Stimulated activated CD4-positive, alpha-beta T cell treated with anti-CD3 and anti-CD28 coated beads, Interleukin-1b, Interleukin-23, amount 100 ng/mL, for 24 hours (primary cell): Measurements from ENCODE around the gene KRTAP5-6.
A peak's percentile ranks its signal among the peaks of the same experiment; 100 is the strongest.

ENCODE experiments used
- DNase-seq, 4 experiments: peaks; one replicate each; pipeline ENCODE4 v3.0.0-alpha.2; 2020; ENCODE audit warnings: low read depth in 4 of 4, low spot score in 1 of 4

KRTAP5-6 gene

GRCh38 chr11:1696608-1697570 is at the start of gene KRTAP5-6:
Gene KRTAP5-6, plus strand, starts transcription at chr11:1697195. Its CDS starts 51 bp downstream, at chr11:1697246.
- DNase-seq: no peak

GRCh38 chr11:1647901-1648652 is 48.9 kb upstream of the KRTAP5-6 start:
- no peak for DNase-seq

DNA sequence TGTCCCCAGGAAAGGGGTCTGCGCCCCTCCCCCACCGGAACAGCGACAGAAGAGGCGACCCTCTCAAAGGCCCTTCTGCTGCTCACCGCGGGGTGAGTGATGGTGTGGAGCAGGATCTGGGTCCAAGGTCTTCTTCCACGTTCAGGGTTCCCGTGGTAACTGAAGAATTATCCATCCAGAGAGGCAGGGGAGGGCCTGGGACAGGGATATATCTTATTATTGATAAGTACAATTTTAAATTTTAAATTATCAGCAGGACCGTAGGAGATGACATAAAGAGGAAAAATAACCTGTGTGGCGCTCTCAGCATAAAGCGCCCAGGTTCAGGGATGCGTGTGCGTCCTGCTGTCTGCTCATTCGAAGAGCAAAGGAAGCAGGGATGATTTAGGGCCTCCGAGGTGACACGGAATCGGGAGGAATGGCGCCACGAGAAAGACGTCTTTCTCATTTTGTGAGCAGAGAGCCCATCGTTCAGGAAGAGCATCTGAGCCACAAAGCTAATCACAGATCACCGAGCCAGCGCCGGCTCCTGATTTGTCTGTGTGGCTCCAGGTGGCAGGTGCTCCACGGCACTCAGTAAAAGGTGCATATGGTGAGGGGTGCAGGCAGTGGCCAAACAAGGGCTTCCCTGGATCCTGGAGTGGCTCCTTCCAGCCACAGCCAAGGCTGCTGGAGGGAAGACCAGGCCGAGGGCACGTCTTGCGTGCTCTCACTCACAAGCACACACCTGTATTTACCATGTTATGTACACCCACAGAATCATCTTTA is 48.2 kb upstream of the KRTAP5-6 start:
- DNase-seq: no peak

- DNase-seq: no peak
These were observed 46.7 kb upstream of the KRTAP5-6 start for GRCh38 chr11:1650034-1650917.

- DNase-seq: no peak
These were observed 46.1 kb upstream of the KRTAP5-6 start for GRCh38 chr11:1650918-1651262.

GRCh38 chr11:1651411-1651980 is 45.5 kb upstream of the KRTAP5-6 start:
- DNase-seq: no peak

DNA sequence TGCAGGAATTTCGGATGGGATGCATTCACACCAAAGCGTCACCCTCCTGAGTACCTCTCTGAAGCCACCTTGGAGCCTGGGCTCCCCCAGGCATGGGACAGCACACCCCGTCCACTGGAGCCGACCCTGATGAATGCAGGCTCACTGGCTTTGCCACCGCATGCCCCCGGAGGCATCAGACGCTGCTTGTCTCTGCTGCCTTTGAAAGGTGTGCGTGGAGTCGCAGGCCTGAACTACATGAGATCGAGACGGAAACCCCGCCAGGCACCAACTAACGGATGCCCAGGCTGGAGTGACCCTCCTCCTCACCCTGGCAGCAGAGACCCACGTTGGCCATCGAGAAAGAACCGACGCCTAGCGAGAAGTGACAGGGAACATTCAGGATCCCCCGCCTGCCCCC is 45.0 kb upstream of the KRTAP5-6 start:
- no peak for DNase-seq

GRCh38 chr11:1652442-1652770 is 44.6 kb upstream of the KRTAP5-6 start:
- no peak for DNase-seq

DNA sequence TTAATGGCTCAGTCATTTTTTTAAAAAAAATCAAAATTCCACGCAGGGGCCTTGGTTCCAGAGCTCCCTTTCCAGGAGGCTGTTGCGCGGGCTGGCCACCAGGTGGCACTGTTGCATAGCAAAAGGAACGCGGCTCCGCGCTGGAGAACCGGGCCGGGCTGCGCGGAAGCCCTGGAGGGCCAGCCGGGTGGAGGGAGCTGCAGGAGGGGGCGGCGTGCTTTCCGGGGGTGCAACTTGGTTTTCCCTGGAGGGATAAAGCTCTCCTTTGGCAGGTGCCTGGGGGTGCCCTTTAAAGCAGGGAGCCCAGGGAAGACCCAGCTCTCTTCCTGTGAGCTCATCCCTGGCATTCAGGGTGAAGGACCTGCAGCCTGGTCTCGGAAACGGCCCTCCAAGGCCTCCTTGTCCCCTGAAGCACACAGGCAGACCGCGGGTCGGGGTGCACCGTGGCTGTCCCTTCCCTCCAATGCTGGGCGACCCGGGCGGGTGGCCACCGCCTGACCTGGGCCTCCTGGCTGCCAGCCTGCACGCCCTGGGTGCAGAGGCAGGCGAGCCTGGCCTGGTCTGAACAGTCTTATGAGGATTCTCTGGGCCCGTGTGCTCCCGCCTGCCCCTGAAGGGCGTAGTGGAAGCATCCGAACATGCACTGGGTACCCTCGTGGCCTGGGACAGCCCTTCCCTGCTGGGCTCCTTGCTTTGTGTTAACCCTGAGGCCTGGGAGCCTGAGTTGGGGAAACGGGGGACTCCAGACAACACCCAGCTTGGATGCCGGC is 44.0 kb upstream of the KRTAP5-6 start:
- peak; percentile 55 to 79 (median 66) for DNase-seq

DNA sequence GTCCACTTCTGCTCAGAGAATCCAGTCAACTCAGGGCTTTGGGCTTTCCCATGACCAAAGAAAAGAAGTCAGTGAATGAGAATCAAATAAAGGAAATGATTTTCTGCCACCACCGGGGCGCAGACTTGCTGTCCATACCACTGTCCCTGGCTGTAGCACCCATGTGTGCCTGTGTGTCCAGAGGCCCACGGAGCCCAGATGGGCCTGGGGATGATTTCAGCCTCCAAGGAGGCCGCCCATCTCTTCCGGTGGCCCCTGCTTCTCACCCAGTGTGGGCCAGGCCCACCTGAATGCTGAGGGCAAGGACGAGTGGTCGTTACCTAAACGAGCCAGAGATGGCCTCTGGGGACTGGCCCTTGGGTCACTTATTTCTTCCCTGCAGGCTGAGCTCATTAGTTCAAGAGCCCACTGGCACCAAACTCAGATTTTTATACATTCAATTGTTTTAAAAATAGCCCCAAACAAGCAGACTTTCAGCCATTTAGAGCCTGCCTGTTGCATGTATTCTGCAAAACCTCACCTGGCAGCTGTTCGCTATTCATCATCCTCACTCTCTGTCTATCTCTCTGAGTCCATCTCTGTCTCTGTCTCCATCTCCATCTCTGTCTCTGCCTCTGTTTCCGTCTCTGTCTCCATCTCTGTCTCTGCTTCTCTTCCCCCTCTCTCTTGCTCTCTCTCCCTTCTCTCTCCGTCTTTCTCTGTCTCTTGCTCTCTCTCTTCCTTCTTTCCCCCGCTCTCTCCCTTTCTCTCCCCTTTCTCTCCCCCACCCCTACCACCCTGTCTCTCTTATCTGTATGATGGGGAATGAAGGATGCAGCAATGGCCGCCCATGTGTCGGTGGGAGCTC is 43.2 kb upstream of the KRTAP5-6 start:
- DNase-seq: no peak

DNA sequence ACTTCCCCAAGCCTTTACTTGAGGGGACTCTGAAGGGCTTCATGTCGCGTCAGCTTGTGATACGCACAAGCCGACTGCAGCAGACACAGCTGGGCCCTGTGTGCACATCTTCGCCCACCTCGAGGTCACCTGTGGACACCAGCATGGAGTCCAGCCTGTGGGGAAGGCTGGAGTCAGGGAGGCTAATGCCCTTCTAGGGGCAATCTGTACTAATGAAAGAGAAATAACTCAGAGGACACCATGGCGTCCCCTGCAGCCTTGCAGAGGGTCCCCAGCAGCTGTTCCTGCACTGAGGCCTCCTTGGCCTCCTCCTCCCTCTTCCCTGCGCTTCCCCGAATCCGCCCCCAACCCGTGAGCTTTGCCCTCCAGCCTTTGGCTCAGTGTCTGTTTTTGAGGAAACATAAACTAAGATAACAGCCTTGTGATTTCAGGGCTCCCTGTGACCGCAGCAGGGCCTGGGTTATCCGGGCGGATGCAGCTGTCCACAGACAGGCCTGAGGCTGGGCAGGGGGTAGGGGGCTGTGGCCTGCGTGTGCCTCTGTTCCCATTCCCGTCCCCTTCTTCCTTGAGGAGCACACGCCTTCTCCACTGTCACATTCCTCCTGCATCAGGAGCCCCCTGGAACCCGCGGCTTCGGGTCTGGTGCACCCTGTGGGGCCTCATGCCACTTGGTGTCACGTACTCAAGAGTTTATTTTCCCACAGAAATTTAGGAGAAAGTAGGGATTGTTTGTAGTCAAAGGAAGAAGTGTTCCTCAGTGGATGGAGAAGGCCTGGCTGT is 42.4 kb upstream of the KRTAP5-6 start:
- no peak for DNase-seq

- DNase-seq: no peak
These were observed 41.6 kb upstream of the KRTAP5-6 start for GRCh38 chr11:1655168-1656060.

DNA sequence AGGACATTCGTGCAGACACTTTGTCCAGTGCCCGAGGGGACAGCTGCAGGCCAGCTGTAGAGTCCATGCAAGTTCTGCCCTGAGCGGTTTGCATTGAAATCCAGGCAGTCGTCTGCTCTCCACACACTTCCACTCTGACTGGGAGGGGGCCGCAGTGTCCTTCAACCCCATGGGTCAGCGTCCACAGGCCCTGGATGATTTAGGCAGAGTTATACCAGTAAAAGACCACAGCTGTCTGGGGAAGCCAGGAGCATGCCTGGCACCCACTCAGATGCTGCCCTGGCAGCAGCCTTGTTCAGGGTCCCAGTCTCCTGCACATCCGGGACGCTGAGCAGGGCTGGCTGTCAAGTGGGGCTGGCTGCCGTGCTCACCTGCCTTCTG is 40.9 kb upstream of the KRTAP5-6 start:
- DNase-seq: no peak

- DNase-seq: no peak
These were observed 40.3 kb upstream of the KRTAP5-6 start for GRCh38 chr11:1656670-1657069.

- no peak for DNase-seq
These were observed 37.5 kb upstream of the KRTAP5-6 start for GRCh38 chr11:1659506-1659905.

- DNase-seq: no peak
These were observed 36.7 kb upstream of the KRTAP5-6 start for GRCh38 chr11:1660111-1660867.
